GM11168 (cell line): ENCODE measurements around the gene CALN1.

Source experiments
- in situ Hi-C: fragments of 300-500 bp; cut with MboI; formaldehyde crosslinking; loops from one replicate; pipeline ENCODE4 v1.12.0; 2022; ENCODE audit warnings: low sequenced_read_pairs; ENCODE audit not compliant: unreplicated experiment

Gene CALN1

GRCh38 chr7:71777278-71777677 lies 634.9 kb downstream of the CALN1 start:
- in situ Hi-C loops: no loop called here

GRCh38 chr7:71776726-71777125 lies 635.4 kb downstream of the CALN1 start:
- in situ Hi-C loops: no loop called here

- in situ Hi-C loops: no loop called here
Measured at GRCh38 chr7:71775648-71776047, 636.5 kb downstream of the CALN1 start.

GRCh38 chr7:71772779-71773178 lies 639.4 kb downstream of the CALN1 start:
- in situ Hi-C loops: no loop called here

- in situ Hi-C loops: no loop called here
Measured at GRCh38 chr7:71770269-71770907, 641.8 kb downstream of the CALN1 start.

- in situ Hi-C loops: no loop called here
Measured at GRCh38 chr7:71769326-71769725, 642.8 kb downstream of the CALN1 start.

GRCh38 chr7:71768450-71768849 lies 643.7 kb downstream of the CALN1 start:
- in situ Hi-C loops: no loop called here

GRCh38 chr7:71766016-71766415 lies 646.1 kb downstream of the CALN1 start:
- in situ Hi-C loops: no loop called here

- in situ Hi-C loops: no loop called here
Measured at GRCh38 chr7:71761336-71761735, 650.8 kb downstream of the CALN1 start.

- in situ Hi-C loops: no loop called here
Measured at GRCh38 chr7:71754828-71755227, 657.3 kb downstream of the CALN1 start.

GRCh38 chr7:71753956-71754664 lies 658.0 kb downstream of the CALN1 start:
- in situ Hi-C loops: no loop called here

GRCh38 chr7:71753236-71753635 lies 658.9 kb downstream of the CALN1 start:
- in situ Hi-C loops: no loop called here

GRCh38 chr7:71752171-71752935 lies 659.8 kb downstream of the CALN1 start:
- in situ Hi-C loops: no loop called here

- in situ Hi-C loops: no loop called here
Measured at GRCh38 chr7:71750290-71750689, 661.8 kb downstream of the CALN1 start.

GRCh38 chr7:71746006-71746405 lies 666.1 kb downstream of the CALN1 start:
- in situ Hi-C loops: no loop called here

GRCh38 chr7:71740174-71740560 lies 672.0 kb downstream of the CALN1 start:
- in situ Hi-C loops: no loop called here

GRCh38 chr7:71739520-71740173 lies 672.5 kb downstream of the CALN1 start:
- in situ Hi-C loops: loop anchor here (10.0 kb wide), 1 partner anchor 885 kb away; no protein-coding TSS in a partner anchor

- in situ Hi-C loops: loop anchor here (10.0 kb wide), 1 partner anchor 883 kb away; no protein-coding TSS in a partner anchor
Measured at GRCh38 chr7:71737931-71738540, 674.1 kb downstream of the CALN1 start.

GRCh38 chr7:71735961-71736556 lies 676.1 kb downstream of the CALN1 start:
- in situ Hi-C loops: loop anchor here (10.0 kb wide), 1 partner anchor 881 kb away; no protein-coding TSS in a partner anchor
